Measurements from ENCODE around the gene FOXE3.

GRCh38 chr1:47437447-47438164 lies 21.5 kb downstream of the FOXE3 start, which contains the start of gene FOXD2:
- TF ChIP-seq CTCF (conservative IDR thresholded peaks at IDR 0.05) (peak; percentile 86), EZH2 (IDR thresholded peaks at IDR 0.05; ENCODE audit: low read depth) (no peak)

All from PC-9 (cell line).